Measurements from ENCODE around the gene SLC4A5. TPM values are rescaled to one million over a fixed set of nuclear protein-coding genes. Genes with fewer than 3 reads are reported as not detected.
"Not testable (repeated sequence)": the region's sequence is repeated elsewhere in the genome, so short reads cannot be mapped to it uniquely, and the experiment has no call there.

Gene SLC4A5
- total RNA-seq, 1 donor from 2014 or later = 12.6 TPM

DNA sequence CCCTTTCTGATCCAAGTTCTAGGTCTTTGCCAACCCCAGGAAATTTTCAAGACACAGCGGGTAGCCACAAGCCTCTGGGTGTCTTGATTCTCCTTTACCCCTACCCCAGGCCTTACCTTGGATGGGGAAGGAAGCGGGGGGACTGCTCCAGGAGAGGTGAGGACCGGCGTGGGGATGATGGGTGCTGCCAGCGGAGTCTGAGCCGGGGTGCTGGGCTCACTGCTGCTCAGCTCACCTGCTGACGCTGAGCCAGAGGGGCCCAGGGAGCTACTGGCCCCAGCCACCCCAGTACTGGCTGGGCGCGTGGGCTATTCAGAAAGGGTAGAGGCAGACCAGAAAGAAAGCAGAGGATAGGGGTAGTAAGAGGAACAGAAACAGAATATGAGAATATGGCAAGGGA, 28.2 kb upstream of the SLC4A5 start:
- intact Hi-C loops (cut with DNase I) = no loop called here
- ATAC-seq (no peak), DNase-seq (ENCODE audit: low spot score) (no peak)

DNA sequence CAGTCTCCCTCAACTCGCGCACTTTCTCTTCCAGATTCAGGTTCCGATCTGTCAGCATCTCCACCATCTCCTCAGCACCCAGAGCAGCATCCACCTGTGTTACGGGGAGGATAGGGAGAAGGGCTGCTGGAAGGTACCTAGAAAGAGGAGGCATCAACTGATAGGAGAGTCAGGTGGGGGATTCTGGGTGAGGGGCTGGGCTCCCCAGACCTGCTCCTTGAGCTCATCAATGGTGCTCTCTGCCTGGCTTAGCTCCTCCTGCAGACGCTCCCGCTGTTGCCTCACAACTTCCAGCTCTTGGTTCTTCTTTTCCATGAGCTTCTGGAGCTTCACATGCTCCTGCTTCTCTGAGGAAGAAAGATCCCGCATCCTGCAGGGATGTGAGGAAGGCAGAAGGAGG, 26.8 kb upstream of the SLC4A5 start:
- DNase-seq (ENCODE audit: low spot score) = no peak
- intact Hi-C loops (cut with DNase I) = no loop called here
- no peak for ATAC-seq

DNA sequence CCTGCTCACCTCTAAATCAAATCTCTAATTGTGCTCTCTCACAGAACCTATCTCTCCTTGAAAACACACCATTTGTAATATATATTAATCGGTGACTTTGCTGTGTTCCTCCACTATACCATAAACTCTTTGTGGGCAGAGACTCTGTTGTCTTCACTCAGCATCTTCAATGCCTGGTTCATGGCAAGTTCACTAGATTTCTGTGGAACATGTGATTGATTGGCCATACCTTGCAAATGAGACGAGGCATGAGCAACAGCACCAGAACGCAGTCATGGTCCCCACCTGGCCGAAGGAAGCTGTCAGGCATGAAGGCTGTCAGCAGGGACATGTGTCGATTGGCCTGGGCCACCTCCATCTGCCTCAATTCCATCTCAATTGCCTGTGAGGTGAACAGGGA, 25.3 kb upstream of the SLC4A5 start:
- intact Hi-C loops (cut with DNase I) = no loop called here
- no peak for DNase-seq (ENCODE audit: low spot score)
- no peak for ATAC-seq

DNA sequence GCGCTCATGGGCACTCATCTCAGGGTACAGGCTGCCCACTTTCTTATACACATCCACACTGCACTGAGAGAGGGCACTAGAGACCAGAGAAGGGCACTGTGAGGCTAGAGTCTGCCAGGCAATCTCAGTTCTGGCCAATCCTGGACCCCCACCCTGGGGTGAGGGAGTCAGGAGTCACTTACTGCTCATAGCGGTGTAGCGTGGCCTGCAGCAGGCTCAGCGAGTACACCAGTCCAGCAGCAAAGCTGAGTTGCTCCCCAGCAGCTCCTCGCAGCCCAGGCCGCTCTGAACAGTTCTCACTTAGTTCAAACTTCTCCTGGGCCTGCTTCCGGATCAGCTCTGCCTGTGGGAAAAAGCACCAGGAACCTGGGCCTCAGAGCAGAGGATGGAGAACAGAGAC, 24.6 kb upstream of the SLC4A5 start:
- no peak for DNase-seq (ENCODE audit: low spot score)
- no peak for ATAC-seq
- intact Hi-C loops (cut with DNase I) = no loop called here

DNA sequence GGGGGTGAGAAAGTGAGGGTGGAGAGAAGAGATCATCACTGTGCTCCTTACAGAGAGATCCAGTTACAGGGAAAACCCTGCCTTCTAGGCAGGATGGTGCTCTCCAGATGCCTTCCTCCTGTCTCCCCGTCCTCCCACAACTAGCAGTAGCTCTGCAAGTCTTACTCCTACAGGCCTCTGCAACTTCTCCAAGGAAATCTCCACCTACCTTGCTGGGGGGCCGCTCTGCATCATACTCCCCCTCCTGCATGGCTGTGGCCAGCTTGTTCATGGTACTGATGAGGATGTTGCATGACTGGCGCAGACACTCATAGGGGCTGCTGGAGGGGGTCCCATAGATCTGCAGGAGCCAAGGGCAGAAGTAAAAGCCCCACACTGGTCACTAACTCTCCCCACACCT, 22.8 kb upstream of the SLC4A5 start:
- intact Hi-C loops (cut with DNase I) = no loop called here
- ATAC-seq (no peak), DNase-seq (ENCODE audit: low spot score) (no peak)

DNA sequence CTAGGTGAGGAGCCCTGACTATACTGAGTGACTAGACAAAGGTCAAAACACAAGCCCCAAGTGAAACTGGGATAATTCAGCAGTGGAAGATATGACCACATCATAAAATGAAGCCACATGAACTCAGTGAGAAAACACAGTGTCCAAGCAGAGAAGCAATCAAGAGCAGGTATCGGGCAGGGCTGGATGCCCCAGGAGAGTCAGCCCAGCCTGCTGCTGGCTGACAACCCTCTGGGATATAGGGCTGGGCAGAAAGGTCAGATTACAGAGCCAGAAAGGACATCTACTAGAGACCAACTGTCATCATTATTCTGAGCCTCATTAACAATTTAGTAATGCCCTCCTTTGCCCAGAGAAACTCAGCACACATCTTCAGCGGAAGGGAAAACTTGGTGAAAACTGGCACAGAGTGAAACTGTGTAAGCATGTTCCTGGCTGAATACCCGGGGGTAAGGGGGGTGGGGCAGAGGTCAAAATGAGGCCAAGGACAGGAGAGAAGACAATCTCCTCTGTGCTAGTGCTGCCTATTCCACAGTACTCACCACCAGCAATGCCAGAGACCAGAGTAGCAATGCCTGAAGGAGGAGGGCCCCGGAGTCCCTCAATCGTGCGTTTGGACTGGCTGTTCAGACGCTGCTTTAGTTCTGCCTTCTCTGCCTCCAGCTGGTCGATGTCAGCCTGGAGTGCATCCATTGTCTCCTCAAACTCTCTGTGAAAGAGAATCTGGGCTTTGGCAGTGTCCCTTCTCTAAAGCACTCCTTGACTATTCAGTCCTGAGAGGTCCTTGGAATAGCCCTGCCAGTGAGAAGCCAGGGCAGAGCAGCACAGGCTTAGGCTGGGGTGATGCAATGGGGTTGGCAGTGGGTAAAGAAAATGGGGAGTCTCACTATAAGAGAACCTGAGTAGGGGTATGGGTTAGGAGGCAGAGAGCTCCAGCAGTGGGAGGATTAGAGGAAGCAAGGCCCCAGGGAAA, 21.6 kb upstream of the SLC4A5 start:
- ATAC-seq (no peak), DNase-seq (ENCODE audit: low spot score) (no peak)
- intact Hi-C loops (cut with DNase I) = no loop called here

DNA sequence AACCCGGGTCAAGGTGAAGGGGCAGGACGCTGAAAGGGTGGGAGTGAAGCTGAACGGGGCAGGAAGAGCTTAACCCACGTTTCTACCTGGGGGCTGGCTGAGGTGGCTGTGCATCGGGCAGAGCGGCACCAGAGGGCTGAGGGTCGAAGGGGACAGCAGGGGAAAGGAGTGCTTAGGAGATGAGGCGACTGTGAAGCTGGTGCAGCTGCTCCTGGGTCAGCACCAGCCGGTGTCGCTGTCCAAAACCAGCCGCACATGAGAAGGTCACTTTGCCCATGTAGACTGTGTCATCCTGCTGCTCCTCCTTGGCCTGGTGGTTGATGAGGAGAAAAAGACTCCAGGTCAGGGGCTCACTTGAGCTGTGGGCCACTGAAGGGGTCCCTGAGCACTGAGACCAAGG, 18.1 kb upstream of the SLC4A5 start:
- intact Hi-C loops (cut with DNase I) = no loop called here
- ATAC-seq = no peak
- no peak for DNase-seq (ENCODE audit: low spot score)

DNA sequence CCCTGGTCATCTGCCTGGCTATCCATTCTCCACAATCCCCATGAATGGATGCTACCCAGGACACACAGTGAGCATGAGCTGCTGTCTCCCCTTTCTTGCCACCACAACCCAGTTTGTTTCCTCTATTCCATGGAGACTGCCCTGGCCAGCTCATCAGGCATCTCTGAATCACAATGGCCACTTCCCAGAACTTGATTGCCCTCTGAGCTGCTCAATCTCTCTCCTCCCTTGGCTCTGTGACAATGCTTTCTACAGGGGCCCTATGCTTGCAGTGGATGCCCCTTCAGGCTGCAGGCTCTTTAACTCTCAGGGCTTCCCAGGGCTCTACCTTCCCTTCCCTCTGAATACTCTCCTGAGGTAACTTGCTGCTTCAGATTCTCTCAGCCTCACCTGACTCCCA, 14.4 kb upstream of the SLC4A5 start:
- intact Hi-C loops (cut with DNase I) = no loop called here
- ATAC-seq (no peak), DNase-seq (ENCODE audit: low spot score) (no peak)

DNA sequence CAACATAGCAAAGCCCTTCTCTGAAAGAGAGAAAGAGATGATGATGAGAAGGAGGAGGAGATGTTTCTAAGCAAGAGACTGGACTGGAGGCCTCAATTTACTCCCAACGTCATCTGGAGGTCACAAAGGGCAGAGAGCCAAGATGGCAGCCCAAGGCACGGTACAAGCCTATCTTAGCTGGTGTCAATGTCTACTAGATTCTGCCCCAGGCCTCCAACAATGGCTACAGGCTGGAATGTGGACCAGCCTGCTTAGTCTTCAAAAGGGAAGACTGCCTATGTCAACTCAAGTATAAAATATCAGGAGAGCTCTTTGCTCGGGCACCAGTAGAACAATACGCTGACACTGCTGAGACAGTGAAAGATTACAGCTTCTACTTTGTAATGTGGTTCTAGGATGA, 6.7 kb upstream of the SLC4A5 start:
- ATAC-seq (no peak), DNase-seq (ENCODE audit: low spot score) (no peak)
- intact Hi-C loops (cut with DNase I) = no loop called here

DNA sequence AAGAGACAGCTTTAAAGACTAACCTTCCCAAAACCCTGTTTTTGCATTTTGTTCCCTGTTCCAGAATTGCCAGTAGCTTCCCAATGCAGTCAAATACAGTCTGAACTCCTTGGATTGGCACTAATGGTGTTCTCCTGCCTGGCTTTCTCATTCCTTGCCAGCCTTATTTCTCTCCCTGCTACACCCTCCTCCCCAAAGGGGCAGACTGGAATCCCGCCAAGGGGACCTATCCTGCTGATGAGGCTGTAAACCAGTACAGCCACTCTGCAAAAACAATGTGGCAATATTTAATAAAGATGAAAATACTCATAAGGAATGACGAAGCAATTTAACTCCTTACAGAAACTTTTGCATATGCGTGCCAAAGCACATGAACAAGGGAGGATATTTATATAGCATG, 4.5 kb upstream of the SLC4A5 start:
- DNase-seq (ENCODE audit: low spot score) (no peak), ATAC-seq (no peak)
- intact Hi-C loops (cut with DNase I) = no loop called here

DNA sequence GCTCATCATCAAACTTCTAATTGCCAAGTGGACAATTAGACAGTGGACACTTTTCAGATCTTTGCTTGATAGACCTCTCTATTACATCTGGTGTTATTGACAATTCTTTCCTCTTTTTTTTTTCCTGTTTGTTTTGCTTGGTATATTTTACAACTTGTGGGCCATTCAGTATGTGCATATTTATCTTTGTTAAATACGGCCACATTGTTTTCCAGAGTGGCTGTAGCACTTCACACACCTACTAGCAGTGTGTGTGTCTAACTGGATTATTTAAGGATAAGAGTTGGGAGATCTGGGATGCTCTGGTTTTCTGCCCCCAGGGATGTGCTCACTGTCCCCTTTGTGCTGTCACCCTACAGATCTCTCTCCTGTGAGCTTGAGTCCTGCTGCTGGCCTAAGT, 4.1 kb upstream of the SLC4A5 start:
- no peak for ATAC-seq
- DNase-seq (ENCODE audit: low spot score) = no peak
- intact Hi-C loops (cut with DNase I) = no loop called here

DNA sequence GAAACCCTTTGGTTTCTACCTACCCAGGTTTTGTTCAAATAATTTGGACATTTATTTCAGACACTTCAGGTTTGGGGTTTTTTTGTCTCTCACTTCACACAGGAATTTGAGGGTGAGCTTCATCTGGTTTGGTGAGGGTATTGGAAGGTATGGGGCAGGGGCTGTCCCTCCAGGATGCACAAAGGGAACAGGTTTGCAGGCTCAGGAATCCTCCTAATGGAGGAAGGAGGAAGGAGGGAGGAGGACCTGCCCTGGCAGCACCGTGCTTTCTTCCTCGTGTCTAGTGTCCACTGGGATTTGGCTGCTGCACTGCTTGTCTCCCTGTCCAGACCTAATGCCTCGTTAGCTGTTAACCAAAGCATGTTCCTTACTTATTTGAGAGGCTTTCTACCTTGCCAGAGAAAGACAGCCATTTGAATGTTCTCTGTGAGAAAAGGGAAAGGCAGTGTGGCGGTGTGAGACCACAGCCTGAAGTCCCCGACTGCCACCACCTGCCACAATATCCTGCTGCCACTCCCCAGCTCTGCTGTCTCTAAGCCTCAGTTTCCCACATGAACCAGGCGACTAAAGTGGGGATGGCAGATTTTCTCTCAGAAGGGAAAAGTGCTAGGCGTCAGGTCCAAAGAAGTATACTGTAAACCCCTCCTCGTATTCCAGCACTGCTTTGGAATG, 2.2 kb upstream of the SLC4A5 start:
- intact Hi-C loops (cut with DNase I) = no loop called here
- ATAC-seq (no peak), DNase-seq (ENCODE audit: low spot score) (no peak)

DNA sequence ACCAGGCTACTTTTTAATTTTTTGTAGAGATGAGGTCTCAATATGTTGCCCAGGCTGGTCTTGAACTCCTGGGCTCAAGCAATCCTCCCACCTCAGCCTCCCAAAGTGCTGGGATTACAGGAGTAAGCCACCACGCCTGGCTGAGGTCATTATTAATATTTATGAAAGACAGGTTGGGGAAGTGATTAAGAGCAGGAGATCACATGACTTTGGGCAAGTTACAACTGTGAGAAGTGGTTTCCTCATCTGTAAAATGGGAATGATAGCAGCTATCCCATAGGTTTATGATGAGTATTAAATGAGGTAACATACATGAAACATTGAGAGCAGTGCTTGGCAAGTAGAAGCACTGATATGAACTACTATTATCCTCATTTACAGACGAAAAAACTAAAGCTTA, 7.0 kb downstream of the SLC4A5 start:
- DNase-seq (ENCODE audit: low spot score); intact Hi-C loops (cut with DNase I); ATAC-seq: not testable (repeated sequence)

DNA sequence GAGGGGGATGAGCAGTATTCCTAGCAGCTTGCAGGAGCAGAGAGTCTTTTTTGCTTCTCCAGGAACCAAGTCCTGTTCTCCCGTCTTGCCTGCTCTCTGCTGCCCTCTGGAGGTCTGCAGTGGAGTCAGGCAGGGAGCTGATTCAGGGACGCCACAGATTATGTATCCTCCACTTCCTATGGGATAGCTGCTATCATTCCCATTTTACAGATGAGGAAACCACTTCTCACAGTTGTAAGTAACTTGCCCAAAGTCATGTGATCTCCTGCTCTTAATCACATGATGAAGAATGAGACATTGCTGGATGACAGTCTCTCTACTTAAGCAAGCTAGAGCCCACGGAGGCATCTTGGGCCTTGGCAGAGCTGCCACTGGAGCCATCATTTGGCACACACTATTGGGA, 8.3 kb downstream of the SLC4A5 start:
- DNase-seq (ENCODE audit: low spot score) = peak; percentile 88
- peak; percentile 91 for ATAC-seq
- intact Hi-C loops (cut with DNase I) = no loop called here

DNA sequence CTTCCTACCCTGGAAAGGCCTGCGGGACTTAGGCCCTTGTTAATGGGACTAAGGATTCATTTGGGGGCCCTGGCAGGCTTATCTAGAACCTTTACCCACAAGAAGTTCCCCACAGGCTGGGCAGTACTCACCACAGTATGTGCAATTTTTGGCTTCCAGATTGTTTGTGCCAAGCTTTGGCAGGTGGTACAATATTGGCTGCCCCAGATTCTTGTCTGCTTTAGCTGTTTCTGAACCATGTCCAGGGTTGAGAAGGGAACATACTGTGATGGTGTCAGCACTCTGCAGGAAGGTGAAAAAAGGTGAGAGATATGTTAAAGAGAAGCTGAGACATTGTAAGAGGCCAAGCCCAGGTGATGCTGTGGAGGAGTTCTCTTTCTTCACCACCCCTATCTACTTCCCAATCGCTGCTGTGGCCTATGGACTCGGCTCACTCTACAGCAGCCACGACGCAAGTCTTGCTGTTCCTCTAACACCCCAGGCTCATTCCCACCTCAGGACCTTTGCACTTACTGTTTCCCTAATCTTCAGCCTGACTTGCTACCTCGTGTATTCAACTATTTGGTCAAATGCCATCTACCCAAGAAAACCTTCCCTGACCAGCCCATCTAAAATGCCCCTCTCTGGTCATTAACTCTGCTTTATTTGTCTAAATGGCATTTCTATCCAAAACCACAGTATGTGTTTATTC, 9.2 kb downstream of the SLC4A5 start:
- intact Hi-C loops (cut with DNase I) = no loop called here
- no peak for DNase-seq (ENCODE audit: low spot score)
- ATAC-seq = no peak

DNA sequence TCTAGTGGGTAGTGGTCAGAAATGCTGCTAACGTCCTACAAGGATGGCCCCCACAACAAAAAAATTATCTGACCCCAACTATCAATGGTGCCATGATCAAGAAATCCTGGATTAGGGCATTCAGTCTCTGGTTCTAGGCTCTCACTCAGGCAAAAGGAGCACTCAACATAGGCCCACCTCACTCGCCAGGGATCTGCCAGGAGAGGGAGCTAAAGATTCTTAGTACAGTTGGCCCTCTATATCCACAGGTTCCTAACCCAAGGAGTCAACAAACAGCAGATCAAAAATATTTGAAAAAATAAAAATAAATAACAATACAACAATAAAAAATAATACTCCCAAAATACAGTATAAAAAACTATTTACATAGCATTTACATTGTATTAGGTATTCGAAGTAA, 10.0 kb downstream of the SLC4A5 start:
- ATAC-seq = no peak

DNA sequence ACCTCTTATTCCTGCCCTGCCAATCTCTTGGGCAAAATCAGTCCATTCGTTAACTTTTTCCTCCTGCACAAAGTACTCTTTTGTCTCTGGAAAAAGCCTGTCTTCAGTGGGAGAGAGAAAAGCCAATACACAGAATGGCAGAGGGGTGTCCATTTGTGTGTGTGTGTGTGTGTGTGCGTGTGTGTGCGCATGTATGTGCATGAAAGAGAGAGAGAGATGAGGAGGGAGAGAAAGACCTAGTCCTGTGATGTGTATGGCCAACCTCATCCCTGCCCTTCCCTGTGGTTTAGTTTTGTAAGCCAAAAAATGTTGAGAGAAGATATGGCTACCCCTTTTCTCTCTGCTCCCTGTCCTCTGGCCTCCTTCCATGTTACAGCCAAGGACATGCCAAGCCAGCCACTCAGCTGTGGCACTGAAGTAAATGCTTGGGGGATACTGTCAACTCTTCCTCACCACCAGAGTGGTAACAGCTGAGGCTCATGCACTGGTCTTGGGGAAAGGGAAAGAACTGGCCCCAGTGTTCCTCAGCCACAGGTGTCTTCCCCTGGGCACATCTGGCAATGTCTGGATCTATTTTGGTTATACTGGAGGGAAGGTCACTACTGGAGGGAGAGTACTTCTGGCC, 10.6 kb downstream of the SLC4A5 start:
- ATAC-seq (no peak), DNase-seq (ENCODE audit: low spot score) (no peak)
- intact Hi-C loops (cut with DNase I) = no loop called here

More for the DNA sequence above, 10.0 kb downstream of the SLC4A5 start:
- no peak for DNase-seq (ENCODE audit: low spot score)
- intact Hi-C loops (cut with DNase I) = no loop called here

DNA sequence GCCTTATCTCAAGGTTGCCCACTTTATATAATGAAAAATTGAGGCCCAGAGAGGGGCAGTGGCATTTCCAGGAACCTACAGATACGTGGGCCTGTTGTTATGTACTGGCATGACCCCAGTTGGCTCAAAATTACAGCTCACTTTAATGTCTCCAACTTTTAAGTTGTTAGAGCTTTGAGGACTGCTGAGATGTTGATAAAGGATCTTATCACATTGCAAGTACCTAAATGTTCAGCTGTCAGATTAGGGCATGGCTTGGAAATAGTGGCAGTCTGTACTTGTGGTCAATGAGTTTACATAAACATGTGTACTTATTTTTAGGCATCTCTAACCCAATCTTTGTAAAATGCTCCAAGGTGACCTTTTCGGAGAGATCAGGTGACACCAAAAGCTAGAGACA, 14.6 kb downstream of the SLC4A5 start:
- no peak for ATAC-seq
- intact Hi-C loops (cut with DNase I) = no loop called here
- DNase-seq (ENCODE audit: low spot score) = no peak

DNA sequence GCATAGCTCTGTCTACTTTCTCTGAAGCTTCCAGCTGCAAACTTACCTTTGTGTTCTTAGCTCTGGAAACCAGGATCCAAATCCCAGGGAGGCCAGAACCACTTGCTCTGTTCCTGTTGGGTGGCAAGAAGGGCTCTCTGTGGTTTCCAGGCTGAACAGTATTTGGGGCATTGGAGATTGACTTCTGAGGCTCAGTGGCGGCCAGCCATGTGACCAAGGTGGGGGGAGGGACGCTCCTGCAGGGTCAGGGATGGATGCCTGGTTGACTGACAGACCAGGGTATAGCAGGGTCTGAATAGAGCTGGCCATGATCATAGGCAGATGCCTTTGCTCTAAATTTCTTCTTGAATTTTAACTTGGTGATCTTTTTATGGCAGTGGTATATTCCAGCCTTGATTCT, 15.1 kb downstream of the SLC4A5 start:
- intact Hi-C loops (cut with DNase I) = no loop called here
- DNase-seq (ENCODE audit: low spot score) (no peak), ATAC-seq (no peak)

DNA sequence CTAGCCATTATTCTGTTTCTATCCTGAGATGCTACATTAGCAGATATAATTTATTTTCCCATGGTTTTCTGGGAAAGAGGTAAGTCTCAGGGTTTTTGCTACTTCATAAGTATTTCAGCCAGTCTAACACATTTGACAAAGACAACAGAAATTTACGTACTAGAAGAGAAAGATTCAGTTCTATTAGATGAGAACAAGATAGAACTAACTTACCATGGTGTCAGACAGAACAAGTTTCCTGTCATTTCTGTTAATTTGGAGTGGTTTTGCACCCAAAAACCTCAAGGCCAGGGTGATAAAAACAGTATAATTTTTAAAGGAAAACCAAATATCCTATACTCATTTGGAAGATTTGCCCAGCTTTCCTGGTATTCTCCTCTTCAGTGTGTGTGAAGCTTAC, 15.6 kb downstream of the SLC4A5 start:
- ATAC-seq (no peak), DNase-seq (ENCODE audit: low spot score) (no peak)
- intact Hi-C loops (cut with DNase I) = no loop called here
